Hepatic stellate cell (primary cell): ENCODE data around the gene ADO.
A peak's percentile ranks its signal among the peaks of the same experiment; 100 is the strongest.

Experiments
- DNase-seq: peaks from one replicate; pipeline ENCODE4 v3.0.0; 2011; ENCODE audit warnings: low spot score

ADO gene

GRCh38 chr10:62794306-62794705 lies 10.2 kb upstream of the ADO start:
- DNase-seq, result peak; percentile 61

- DNase-seq, result no peak
Observed at GRCh38 chr10:62795100-62795499, 9.4 kb upstream of the ADO start.

GRCh38 chr10:62795762-62796161 lies 8.8 kb upstream of the ADO start:
- DNase-seq, result no peak

DNA sequence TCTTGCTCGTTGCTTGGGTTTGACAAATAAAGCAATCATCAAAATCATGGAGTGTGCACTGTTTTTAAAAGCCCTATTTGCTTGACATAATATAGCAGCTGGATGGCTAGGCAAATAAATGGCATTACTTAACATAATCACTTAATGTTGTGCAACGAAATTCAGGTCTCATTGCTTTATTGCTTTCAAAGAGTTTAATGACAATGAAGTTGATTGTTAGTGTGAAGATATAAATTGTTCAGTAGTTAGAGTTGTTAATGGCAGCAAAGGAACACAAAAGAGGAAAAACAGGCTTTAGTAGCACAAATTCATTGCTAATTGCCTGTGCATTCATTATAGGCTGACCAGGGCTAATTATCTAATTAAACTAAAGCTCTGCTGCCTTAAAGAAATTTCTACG lies 7.6 kb upstream of the ADO start:
- DNase-seq, result no peak

DNA sequence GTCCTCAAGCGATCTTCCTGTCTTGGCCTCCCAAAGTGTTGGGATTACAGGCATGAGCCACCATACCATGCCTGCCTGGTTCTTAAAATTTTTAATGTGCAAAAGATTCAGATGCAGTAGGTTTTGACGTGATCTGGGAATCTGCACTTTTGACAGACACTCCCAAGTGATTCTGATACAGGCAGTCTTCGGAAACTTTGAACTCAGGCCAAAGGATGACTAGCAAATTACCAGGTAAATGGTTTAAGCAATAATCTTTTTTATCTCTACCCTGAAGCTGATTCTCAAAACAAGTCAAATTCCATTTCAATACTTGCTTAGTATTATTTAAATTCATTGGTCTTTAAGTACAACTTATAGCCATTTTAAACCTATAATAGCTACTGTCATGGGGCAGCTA lies 2.6 kb upstream of the ADO start:
- DNase-seq, result no peak

DNA sequence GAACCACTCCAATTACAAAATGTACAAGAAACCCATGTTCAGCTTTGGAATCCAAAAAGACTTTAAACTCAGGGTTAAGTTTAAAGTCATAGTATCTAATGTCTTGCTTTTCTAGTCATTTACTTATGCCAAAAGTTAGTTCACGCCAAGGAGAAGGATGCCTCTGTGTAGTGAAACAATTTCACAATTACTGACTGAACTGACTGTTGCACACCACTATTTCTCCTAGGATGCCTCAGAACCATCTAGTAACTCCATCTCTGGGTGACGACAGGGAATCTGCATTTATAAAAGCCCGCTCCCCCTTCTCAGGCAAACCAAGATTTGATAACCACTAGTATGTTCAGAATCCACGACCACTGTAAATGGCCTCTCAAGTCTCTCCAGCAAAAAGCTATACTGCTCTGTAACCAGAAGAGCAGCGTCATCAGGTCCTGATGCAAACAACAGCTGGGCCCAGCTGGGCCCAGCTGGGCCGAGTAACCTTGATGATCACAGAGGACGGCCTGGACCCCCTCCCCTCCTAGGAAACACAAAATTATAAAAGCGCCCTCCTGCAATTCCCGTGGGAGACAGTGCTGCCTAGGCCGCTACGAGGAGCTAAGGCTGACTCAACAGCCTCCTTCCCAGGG lies 680 bp upstream of the ADO start:
- DNase-seq, result no peak

GRCh38 chr10:62805231-62806099 lies 945 bp downstream of the ADO start:
- DNase-seq, result peak; percentile 63

- no peak for DNase-seq
Observed at GRCh38 chr10:62806251-62806650, 1.7 kb downstream of the ADO start.

DNA sequence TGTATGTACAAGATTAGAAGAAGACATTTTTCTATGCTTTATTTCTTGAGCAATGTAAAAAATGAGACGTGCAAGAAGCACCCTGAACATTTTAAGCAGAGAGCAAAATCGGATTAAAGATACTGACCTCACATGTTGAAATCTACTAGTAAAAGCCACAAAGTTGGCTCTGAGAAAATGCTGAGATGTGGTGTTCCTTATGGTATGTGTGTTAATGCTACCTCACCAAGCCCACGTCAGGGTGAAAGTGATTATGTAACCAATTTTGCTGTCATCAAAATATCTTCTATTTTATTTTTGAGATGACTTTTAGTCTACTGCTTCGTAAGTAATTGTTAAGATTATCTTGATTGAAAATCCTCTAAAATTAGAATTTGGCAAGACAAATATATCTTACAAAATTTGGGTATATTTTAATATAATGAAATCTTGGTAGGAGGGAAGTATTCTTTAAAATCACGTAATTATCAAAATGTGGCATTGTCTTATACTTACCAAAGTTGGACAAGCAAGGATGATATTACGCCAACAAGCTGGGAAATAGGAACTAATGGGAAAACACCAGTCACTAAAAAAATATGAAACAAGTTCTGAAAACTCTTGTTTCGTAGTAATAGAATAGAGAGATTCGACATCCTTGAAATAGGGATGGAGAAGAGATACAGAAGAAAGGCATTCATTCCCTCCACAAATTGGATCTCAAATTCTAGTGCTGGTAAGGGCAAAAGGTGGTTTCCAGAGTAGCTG lies 5.8 kb downstream of the ADO start:
- DNase-seq, result no peak

DNA sequence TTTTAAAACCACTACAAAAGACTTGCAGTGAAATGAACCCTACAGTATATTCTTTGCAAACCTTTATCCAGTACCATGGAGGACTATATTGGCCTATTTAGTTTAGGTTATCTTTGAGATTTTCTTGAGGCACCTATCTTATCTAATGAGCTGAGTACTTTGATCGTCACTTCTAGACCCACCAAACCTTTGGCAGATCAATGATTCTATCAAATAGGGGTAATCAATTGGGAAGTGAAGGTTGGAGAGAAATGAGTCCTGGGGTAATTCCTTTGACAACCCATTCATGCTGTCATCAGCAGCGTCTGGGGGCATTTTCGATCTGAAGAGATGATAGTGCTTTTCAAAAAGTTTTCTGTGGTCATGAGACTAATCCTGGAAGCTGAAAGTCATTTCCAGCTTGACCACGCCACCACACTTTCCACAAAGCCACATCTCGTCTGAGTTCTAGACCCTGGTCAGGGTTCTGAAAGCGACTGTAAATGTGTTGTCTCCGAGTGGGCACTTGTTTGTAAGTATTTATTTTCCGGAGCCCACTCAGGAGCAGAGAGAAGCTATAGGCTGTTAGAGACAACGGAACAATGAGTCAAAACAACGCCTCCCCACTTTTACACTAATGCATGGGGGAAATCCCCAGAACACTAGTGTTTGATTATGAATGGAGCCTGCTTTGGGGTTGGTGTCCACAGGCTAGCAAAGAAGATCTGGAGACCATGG lies 6.8 kb downstream of the ADO start:
- DNase-seq, result no peak

DNA sequence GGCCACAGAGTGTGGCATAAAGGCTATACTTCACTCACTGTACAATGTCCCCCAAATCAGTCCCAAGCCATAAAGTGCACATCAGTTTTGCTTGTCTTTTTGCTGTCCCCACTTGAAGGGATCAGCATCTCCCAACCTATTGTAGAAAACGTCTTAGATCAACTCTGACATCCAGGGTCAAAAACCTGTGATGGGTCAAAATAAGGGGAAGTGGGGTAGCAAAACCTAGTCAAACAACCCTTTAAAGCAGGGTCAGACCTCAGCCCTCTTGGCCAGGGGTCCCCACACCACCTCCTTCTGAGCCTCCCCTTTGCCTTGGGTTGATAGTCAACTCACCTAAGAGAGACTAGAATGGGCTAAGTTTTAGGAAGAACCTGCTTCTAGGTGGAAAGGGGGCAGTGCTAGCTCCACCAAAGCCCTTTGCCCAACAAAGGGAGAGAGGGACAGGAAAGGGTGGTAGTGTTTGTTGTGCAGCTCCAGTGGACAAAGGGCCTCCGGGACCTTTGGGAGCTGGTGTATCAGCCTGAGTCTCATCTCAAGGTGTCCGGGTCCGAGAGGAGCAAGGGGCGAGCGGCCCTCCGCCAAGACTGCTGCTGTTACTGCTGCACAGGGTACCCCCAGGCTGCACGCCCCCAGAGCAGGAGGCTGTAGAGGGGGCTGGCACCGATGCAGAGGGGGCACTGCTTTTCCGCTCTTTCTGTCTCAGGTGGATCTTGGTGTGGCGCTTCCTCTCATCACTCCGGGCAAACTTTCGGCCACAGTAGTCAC lies 8.3 kb downstream of the ADO start:
- DNase-seq, result no peak

DNA sequence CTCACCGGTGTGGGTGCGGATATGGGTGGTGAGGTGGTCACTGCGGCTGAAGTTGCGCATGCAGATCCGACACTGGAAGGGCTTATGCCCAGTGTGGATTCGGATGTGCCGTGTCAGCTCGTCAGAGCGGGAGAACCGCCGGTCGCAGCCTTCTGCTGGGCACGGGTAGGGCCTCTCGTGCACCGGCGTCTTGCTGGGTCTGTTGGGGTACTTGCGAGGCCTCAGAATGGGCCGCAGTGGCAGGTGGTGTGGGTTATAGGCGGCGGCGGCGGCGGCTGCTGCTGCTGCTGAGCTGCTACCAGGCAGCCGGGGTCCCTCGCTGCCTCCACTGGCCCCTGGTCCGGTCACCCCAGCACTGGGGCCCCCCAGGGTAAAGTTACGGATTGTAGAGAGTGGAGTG lies 8.9 kb downstream of the ADO start:
- no peak for DNase-seq

DNA sequence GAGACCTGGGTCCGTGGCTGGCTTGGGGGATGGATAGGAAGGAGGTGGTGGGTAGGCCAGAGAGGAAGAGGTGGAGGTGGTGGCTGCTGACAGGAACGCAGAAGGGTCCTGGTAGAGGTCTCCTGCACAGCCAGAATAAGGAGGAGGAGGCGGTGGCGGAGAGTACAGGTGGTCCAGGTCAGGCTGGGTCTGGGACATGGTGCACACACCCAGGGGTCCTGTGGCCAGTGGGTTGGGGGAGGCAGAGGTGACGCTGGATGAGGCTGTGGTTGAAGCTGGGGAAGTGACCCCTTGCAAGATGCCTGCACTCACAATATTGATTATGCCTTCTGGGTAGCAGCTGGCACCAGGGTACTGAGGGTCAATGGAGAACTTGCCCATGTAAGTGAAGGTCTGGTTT lies 9.5 kb downstream of the ADO start:
- no peak for DNase-seq

DNA sequence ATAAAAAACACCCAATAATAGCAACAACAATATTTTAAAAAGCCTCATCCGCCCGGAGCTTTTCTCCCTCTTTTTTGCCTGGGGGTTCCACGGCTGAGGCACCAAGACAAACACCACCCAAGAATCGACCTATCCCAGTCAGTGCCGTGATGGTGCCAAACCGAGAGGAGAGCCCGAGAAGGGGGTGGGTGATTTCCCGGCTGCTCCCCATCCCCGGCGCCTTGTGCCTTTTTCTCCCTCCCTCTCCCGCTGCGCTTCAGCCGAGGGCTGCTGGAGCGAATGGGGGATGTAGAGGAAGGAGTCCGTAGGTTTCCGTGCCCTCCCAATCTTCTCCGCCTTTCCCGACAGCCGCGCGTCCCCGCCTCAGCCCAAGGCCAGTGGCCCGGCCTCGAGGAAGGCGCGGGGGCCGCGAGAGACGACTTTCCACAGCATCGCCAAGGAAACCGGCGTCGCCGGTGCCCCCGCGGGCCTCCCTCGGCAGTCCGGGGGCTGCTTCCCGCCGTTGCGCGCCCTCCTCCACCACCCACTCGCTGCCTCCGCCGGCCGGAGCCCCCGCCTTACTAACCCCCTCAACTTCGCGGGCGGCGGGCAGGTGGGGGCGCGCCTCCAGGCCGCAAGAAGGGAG lies 10.3 kb downstream of the ADO start:
- DNase-seq, result no peak

DNA sequence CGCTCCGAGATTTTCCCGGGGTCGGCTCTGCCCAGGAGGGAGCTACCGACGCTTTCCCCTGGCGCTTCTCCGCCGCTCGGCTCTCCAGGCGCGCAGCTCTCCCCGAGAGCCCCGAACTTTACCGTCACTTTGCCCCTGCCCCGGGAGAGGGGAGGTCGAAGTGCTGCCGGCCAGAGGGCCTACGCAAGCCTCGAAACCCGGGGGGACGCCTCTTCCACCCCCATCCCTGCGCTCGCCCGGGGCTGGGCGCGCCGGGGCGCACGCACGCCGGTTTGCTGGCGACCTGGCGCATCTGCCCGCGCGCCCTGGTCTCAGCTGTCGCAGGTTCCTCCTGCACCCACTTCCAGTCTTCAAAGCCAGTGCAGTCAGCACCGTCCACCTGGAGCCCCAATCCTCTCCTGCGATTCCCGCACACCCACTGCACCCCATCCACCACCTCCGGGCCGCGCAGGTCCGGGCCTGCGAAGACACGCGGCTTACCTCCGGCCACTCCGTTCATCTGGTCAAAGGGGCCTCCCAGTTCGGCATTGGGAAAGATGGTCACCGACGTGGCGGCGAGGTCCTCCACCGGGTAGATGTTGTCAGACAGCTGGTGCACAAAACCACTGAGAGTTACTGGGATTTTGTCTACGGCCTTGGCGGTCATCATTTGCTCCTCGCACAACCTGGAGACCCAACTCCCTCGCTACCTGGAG lies 11.0 kb downstream of the ADO start:
- DNase-seq, result no peak

DNA sequence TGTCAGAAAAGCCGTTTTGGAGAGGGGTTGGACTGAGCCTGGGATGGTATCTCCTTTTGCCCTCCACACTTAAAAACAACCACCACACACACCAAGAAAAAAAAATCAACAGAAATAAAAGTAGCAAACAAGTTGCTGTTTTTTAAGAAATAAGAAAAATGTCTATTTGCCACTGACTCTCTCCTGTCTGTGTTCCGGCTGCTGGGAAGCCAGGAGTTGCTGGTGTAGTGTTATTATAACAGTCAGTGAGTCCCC lies 11.5 kb downstream of the ADO start:
- DNase-seq, result no peak

DNA sequence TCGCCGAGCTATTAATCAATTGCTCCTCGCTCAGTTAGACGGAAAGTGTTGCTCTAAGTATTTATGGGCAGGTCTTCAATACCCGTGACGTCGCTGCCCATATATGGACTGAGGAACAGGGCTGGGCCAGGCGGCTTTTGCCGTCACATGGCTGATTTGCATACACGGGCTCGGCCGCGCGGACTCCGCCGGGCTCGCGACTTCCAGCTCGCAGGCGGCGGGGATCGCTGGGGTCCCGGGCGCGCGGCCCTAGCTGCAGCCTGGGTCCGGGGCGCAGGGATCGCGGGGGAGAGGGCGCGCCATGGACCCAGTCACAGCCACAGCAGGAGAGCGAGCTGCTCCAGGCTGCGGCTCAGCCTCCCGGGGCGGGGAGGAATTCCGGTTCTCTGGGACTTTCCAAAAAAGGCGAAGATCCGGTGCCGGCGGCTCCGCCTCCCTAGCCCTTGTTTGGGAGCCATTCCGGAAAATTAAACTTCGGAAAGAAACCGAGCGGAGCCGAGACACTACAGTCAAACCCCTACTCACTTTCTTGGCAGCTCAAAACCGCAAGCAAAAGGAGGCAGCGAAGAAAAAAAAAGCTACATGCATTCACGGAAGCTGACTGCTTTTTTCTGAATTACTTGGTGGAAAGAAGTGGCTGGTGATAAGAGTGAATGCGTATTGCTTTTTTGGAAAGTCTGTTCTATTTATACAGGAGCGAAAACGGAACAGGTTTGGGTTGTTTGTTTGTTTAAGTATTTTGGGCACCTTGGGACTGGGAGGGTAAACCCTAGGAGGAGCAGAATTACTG lies 12.0 kb downstream of the ADO start, which contains the start of gene EGR2:
EGR2 (minus strand) TSS at position 36 of the 790 bp plus-strand sequence. CDS start 337 bp downstream, outside the sequence.
- peak; percentile 97 for DNase-seq

DNA sequence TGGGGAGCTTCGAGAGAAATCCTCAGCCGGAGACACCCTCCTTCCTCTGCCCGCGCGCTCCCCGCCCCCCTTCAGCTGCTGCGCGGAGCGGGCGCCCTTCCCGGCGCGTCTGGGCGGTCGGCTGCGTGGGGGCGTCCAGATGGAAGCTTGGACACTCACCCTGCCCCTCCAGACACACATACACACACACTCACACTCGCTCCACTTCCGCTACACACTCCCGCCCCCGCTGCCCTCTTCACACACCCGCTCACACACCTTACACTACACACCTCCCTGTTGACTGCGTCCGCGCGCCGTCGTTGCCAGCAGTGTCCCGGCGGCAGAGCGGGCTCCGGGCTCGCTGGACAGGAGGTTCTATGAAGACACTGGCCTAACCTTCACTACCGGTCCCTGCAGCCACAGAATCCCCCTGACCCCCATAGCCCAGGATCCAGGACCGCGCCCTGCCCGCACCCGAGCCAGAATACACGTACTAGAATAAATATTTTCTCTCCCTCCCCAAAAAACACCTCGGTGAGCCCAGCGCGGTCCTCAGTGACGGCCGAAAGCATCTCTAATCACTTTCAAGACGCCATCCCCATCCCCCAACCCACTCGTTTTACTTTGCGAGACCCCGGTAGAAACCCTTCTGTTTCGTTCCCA lies 12.7 kb downstream of the ADO start:
- peak; percentile 35 for DNase-seq

DNA sequence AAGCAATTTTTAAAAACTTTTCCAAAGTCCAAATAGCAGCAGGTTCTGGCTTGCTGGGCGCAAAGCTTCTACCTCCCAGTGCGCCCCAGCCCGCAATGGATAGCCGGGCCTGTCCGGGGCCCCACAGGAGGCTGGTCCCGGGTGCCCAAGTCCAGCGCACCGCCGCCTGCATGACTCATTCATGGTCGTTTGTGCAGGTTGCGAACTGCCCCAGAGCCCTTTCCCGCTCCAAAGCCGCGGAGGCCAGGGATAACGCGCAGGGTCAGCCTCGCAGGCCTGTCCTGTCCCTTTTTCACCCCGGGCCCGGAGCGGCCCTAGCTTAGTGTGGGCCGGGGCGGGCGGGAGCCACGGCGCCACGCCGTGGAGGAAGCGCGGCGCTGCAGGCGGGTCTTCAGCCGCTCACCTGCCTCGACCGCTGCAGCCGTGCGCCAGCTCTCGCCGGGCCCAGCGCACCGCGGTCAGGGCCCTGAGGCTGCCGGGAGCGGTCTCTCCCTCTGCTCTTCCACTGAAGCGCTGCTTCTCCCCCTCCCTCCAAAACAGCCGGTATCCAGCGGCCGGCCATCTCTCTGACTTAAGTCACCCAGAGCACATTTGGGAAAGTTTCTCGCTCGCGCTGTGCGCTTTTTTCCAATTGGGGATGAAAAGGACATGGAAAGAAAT lies 13.4 kb downstream of the ADO start:
- peak; percentile 84 for DNase-seq
